ENCODE results near the gene NAPB.
"Not testable (repeated sequence)": the region's sequence is repeated elsewhere in the genome, so short reads cannot be mapped to it uniquely, and the experiment has no call there.

NAPB gene

DNA sequence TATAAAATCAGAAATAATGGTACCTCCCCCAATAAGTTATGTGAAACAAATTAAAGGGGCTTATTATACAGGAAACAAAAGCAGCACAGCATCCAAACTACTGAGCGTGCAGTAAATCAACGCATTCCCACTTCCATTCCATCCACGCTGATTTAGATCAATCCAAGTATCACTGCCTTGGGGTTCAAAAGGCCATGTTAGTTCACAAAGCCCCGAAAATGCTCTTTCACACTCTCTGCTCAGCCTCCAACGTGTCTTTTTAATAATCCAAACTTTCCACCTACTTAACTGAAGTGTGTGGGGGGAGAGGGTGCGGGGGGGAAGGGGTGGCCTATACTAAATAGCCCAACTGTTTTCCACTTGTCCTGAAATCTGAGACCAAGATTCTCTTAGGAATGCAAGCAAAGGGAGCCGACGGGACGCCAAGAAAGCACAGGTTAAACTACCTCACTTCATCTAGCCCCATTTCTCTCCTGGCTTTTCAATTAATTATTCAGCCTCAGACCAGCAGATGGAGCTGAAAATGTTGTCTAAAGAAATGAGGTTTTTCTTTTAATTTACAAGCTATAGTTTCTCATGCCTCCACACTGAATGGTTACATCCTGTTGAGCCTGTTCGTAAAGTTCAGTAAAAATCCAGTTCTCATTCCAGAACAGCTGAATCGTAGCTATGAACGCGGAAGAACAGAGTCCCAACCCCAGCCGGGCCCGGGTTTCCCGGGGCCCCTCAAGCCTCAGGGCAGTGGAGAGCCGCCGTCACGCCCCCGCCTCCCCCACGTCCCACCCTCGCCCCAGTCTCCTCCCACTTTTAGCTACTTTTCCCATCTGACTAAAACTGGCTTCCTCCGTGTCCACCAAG, 71.7 kb downstream of the NAPB start:
- no peak for DNase-seq (ENCODE audit: low read depth, low spot score)

DNA sequence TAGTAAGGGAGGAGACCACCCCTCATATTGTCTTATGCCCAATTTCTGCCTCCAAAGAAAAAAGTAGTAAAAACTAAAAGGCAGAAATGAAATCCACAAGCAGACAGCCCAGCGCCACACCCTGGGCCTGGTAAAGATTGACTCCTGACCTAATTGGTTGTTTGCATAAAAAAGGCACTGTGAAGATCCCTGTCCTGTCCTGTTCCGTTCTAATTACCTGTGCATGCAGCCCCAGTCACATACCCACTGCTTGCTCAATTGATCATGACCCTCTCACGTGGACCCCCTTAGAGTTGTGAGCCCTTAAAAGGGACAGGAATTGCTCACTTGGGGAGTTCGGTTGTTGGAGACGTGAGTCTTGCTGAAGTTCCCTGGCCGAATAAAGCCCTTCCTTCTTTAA, 72.8 kb downstream of the NAPB start:
- not testable (repeated sequence) for DNase-seq (ENCODE audit: low read depth, low spot score)

DNA sequence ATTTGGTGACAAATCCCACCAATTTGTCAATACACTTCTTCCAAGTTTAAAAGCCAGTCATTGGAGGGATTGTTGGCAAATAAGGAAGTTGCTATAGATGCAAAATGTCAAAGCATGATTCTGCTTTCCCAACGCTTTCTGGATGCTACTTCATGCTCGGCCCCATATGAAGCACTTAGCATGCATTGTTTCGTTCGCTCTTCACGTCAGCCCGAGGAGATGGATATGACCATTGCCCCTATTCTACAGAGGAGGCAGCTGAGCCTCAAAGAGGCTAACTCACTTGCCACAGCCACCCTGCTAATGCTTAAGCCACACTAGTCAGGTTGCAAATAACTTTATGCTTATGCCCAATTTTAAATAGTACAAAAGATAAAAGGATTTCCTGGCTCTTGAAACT, 73.5 kb downstream of the NAPB start:
- DNase-seq (ENCODE audit: low read depth, low spot score), result no peak

DNA sequence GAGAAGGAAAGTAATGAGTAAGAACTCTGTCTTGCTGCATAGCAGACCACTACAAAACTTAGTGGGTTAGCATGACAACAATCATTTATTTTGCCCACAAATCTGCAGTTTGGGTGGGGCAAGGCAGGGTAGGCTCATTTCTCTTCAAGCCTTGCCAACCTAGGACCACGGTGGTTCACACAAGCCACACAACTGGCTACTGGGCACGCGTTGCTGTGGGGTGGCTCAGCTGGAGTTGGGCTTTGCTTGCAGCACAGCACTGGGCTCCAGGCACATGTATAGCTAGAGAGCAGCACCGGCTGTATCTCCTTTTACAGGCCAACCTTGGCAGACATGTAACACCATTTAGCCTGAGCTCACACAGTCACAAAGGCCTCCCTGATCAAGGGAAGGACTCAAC, 75.3 kb downstream of the NAPB start:
- no peak for DNase-seq (ENCODE audit: low read depth, low spot score)

DNA sequence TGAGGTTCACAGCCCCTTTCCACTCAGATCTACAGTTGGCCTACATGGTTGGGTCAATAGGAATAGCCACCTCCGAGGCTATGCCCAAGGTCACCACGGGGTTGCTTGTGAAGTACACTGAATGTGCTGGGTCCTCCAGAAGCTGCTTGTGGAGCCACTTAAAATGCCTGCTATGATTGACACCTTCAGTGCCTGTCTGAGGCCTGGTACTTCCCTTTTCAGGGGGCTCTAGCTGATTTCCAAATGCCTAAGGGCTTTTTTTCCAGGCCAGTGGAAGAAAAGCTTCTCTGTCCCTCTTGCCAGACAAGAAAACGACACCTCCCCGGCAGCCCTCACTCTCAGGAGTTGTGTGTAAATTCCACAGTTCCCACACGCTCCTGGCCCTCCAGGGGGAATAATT, 77.0 kb downstream of the NAPB start:
- no peak for DNase-seq (ENCODE audit: low read depth, low spot score)

DNA sequence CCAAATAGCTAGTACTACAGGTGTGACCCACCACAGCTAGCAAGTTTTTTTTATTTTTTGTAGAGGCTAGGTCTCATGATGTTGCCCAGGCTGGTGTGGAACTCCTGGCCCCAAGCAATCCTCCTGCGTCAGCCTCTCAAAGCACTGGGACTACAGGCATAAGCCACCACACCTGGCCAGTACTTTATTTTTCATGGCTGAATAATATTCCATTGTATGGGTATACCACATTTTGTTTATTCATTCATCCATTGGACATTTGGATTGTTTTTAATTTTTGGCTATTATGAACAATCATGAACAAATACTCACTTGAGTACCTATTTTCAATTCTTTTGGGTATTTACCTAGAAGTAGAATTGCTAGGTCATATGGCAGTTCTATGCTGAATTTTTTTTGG, 77.7 kb downstream of the NAPB start:
- no peak for DNase-seq (ENCODE audit: low read depth, low spot score)

DNA sequence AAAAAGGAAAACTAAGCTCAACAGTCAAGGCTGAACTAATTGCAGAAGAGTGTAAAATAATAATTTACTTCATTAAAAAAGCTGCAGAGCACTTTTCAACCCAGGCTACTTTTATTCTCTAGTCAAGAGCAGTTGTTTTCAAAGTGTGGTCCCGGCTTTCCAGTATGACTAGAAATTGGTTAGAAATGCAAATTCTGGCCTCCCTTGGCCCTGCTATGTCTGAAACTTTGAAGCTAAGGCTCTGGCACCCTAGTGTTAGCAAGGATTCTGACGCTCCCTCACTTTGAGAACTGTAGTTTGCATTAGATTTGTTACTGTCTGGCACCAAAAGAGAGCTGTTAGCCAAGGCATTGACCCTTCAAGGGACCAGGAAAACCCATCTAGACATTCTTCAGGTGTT, 80.2 kb downstream of the NAPB start:
- no peak for DNase-seq (ENCODE audit: low read depth, low spot score)

DNA sequence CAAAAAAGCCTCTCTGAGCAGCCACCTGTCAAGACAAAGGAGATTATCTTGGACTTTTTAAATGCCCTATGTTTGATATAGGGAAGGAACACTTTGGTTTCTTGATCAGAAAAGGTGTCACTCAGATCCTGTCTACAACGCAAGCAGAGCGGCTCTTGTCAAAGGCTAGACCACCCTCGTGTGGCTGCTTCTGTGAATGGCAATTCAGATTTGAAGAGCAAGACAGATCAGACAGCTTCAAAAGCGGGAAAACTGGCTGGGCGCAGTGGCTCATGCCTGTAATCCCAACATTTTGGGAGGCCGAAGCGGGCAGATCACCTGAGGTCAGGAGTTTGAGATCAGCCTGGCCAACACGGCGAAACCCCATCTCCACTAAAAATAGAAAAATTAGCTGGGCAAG, 80.8 kb downstream of the NAPB start:
- DNase-seq (ENCODE audit: low read depth, low spot score), result no peak

DNA sequence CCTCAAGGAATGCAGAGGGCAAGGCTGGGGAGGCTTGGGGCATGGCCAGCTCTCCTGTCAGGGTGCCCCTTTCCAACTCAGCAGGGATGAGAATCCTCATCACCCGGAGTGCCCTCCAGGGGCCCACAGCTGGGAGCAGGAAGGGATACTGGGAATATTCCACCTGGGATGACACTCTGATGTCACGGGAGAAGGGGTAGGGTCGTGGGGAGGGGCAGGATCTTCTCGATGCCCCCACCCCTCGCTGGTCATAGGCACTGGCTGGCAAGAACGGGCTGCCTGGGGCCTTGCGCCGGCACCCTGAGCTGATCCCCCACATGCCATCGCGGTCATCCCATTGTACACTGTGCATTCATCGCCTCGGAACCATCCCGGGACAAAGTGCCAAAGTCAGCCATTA, 81.3 kb downstream of the NAPB start:
- DNase-seq (ENCODE audit: low read depth, low spot score), result no peak

DNA sequence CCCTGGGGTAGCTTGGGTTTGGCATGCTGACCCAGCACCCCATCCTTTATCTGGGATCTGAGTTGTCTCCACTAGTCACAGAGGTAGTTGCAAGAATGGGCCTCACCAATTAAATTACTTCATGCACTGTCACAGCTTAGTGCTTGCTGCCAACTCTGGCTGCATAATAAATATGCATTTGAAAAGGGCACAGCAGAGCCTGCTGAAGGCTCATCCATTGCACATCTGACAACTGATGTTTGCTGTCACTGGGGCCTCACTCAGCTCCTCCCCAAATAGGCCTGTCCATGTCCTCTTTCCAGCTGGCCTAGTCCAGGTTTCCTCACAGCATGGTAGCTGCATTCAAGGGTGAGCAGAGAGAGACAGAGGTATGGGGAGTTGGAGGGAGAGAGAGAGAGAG, 84.0 kb downstream of the NAPB start:
- no peak for DNase-seq (ENCODE audit: low read depth, low spot score)

DNA sequence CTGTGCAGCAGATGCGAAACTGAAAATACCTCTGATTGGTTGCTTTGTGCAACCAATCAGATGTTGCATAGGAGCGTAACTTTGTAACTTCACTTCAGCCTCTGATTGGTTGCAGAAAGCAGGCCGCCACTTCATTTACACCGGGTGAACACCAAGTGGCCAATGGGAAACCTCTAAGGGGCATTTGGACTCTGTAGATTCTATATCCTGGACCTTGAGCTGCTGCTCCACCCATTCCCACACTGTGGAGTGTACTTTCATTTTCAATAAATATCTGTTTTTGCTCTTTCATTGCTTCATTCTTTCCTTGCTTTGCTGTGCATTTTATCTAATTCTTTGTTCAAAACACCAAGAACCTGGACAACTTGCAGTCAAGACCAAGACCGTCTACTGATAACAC, 84.8 kb downstream of the NAPB start:
- DNase-seq (ENCODE audit: low read depth, low spot score), result no peak

DNA sequence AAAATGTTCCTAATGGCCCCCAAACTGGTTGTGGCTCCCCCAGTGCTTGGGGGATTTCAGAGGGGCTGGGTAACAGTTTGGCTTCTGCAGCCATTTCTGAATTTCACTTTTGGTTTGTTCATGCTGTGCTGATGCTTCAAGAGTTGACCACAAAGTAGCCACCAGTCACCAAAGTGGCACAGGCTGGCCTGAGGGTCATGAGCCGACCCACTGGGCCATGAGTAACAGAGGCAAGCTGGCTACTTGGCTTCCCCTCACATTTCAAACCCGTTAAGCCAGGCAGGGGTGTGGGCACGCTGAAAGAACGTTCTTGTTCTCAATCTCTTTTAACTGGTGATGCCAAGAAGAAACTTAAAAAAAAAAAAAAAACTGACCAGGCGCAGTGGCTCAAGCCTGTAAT, 85.8 kb downstream of the NAPB start:
- no peak for DNase-seq (ENCODE audit: low read depth, low spot score)

DNA sequence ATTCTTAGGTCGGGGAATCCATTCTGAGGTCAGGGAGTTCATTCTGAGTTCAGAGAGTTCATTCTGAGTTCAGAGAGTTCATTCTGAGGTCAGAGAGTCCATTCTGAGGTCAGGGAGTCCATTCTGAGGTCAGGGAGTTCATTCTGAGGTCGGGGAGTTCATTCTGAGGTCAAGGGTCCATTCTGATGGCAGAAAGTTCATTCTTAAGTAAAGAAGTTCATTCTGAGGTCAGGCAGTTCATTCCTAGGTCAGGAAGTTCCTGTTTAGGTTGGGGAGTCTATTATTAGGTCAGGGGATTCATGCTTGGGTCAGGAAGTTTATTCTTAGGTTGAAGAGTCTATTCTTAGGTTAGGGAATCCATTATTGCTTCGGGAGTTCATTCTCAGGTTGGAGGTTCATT, 87.2 kb downstream of the NAPB start:
- DNase-seq (ENCODE audit: low read depth, low spot score), result no peak

DNA sequence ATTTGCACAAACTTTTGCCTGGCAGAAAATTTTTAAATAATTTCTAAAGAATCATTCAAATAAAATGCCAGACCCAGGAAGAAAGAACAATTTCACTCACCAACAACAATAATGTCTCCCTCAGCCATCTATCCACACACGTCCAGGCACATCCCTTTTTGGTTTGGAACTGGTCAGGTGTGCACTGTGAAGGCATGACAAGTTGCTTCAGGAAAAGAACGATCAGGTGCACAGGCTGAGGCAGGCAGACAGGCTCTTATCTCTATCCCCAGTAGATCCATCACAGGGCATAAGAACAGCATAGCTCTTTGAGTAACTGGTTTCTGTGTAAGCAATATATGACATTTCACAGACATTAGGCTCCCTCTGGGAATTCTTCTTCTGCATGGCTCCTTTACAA, 88.8 kb downstream of the NAPB start:
- no peak for DNase-seq (ENCODE audit: low read depth, low spot score)

DNA sequence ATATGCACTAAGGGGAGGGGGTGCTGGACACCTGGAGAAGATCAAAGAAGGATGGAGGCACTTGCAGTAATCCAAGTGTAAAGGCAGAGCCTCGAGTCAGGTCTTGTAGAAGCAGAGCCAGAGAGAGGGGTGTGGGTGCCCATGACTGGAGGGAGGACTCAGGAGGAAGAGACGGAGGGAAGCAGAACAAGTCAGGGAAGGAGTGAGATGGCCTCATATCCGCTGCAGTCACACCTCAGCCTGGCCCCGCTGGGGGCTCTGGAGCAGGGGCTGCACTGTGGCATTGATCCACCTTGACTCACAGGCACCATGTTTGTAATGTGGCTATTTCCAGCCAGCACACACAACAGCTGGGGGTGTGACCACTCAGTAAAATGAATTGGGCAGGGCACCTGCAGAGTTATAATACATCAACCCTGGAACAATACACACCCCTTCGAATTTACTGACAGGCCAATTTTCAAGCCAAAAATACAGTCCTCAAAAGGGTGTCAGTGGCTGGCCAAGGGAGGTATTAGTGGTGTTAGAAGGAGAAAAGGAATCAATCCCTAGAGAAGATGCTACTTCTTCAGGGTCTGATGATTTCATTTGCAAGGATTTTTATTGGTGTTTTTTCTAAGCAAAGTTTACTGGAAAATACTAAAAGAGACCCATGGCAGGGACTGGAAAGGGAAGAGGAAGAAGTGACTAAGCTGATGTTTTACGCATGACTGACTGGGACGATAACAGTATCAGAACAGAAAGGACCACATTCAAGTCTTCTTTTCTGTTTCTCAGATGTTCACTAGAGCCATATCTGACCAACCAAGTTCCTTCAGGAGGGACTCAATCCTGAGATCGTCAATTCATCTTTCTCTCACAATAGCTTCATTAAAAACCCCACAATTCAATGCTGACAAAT, 89.6 kb downstream of the NAPB start:
- no peak for DNase-seq (ENCODE audit: low read depth, low spot score)

DNA sequence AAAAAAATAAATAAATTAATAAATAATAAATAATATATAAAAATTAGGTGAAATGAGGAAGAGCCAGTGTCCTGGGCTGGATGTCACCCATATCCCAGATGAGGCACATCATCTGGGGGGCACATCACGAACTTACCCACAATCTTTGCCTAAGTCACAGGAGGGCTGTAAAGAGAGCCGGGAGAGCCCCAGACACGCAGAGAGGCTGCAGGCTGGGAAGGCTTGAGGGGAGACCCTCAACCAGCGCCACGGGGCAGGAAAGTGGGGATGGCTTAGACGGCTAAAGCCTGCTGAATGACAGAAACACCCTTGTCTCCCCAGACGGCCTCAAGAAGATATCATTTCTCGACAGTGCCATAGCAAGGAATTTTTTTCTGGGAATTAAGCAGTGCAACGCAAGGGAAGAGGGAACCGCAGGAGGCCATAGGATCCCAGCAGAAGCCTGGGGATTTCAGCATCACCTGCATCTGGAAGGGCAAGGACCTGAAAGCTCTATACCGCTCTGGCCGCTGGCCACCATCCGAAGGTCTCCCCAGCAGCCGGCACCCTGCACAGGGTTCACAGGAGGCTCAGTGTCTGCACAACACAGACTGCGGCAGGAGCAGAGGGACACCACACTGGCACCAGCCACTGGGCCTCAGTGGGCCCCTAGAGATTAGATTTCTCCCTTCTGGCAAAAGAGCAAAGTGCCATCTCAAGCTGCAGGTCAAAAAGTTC, 93.5 kb downstream of the NAPB start:
- no peak for DNase-seq (ENCODE audit: low read depth, low spot score)

DNA sequence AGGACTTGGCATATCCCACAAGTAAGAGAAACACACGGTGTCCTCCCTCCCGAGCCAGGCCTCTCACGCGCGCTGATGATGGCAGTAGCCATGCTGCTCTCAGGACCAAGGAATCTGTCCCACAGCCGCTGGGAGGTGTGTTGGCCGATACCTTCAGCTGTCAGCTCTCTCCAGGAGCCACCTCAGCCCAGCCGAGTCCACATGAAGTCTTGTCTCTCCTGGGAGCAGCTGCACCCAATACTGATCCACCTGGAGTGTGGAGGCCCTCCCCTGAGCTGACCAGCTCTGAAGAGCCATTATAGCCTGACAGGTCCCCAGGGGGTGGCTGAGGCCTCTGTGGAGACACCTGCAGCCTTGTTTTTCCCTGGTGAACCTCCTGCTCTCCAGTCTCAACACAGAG, 94.5 kb downstream of the NAPB start:
- DNase-seq (ENCODE audit: low read depth, low spot score), result no peak

DNA sequence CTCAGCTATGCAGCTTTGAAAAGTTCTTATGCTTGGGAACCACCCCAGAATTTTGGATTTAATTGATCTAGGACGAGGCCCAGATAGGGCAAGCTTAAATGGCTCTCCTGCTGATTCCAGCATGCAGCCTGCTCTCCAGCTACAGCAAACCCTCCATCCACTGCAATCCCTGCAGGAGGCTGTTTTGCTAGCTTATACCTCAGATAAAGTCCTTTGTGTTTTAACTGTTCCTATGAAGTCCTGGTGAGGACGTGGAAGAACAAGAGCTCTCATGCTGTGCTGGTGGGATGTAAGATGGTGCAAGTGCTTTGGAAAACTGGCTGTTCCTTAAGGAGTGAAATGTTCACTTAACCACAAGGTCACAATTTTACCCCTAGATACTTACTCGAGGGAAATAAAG, 96.2 kb downstream of the NAPB start:
- no peak for DNase-seq (ENCODE audit: low read depth, low spot score)
